ENCODE data around the gene DYSF.

DYSF gene

GRCh38 chr2:71555798-71556454 lies 102.6 kb downstream of the DYSF start:
- no peak for DNase-seq

- DNase-seq, result no peak
These were observed 103.4 kb downstream of the DYSF start for GRCh38 chr2:71556692-71557250.

- DNase-seq, result no peak
These were observed 104.0 kb downstream of the DYSF start for GRCh38 chr2:71557321-71557720.

- DNase-seq, result no peak
These were observed 105.1 kb downstream of the DYSF start for GRCh38 chr2:71558300-71559051.

- no peak for DNase-seq
These were observed 105.9 kb downstream of the DYSF start for GRCh38 chr2:71559080-71559827.

GRCh38 chr2:71559828-71560637 lies 106.7 kb downstream of the DYSF start:
- no peak for DNase-seq

GRCh38 chr2:71560638-71561011 lies 107.3 kb downstream of the DYSF start:
- no peak for DNase-seq

GRCh38 chr2:71561441-71562267 lies 108.3 kb downstream of the DYSF start:
- DNase-seq, result no peak

GRCh38 chr2:71562518-71562917 lies 109.2 kb downstream of the DYSF start:
- no peak for DNase-seq

GRCh38 chr2:71563872-71564271 lies 110.5 kb downstream of the DYSF start:
- no peak for DNase-seq

- DNase-seq, result no peak
These were observed 111.0 kb downstream of the DYSF start for GRCh38 chr2:71564361-71564760.

- no peak for DNase-seq
These were observed 111.4 kb downstream of the DYSF start for GRCh38 chr2:71564790-71565189.

- DNase-seq, result no peak
These were observed 113.0 kb downstream of the DYSF start for GRCh38 chr2:71566372-71566771.

- DNase-seq, result no peak
These were observed 114.3 kb downstream of the DYSF start for GRCh38 chr2:71567625-71568024.

- no peak for DNase-seq
These were observed 114.7 kb downstream of the DYSF start for GRCh38 chr2:71568103-71568502.

- DNase-seq, result no peak
These were observed 117.2 kb downstream of the DYSF start for GRCh38 chr2:71570511-71570910.

GRCh38 chr2:71570951-71571460 lies 117.6 kb downstream of the DYSF start:
- DNase-seq, result no peak

GRCh38 chr2:71571945-71572344 lies 118.6 kb downstream of the DYSF start:
- DNase-seq, result no peak

- DNase-seq, result no peak
These were observed 122.6 kb downstream of the DYSF start for GRCh38 chr2:71575966-71576365.

- no peak for DNase-seq
These were observed 123.2 kb downstream of the DYSF start for GRCh38 chr2:71576541-71576940.

- no peak for DNase-seq
These were observed 123.8 kb downstream of the DYSF start for GRCh38 chr2:71577209-71577608.
